Neural progenitor cell (in vitro differentiated cells): ENCODE data around the gene PCNX1. TPM values are rescaled to one million over a fixed set of nuclear protein-coding genes. Genes with fewer than 3 reads are reported as not detected.
A peak's percentile ranks its signal among the peaks of the same experiment; 100 is the strongest.

Experiments
- DNase-seq: peaks from one replicate; pipeline ENCODE4 v3.0.0-alpha.2; 2016; ENCODE audit warnings: low spot score
- H2AFZ ChIP-seq: fragments of 200-600 bp; sonication (generic); replicated peaks from 2 replicates; pipeline ENCODE4 v1.6.1; 2016; ENCODE audit warnings: antibody characterized with exemption
- H3F3A ChIP-seq: fragments of 200-600 bp; sonication (generic); 2 replicates; pipeline ENCODE4 v1.6.1; 2016; ENCODE audit warnings: antibody characterized with exemption, low read depth
- H3K27ac ChIP-seq: fragments of 200-600 bp; sonication (generic); 2 replicates; pipeline ENCODE4 v1.5.1; 2016; ENCODE audit warnings: mild to moderate bottlenecking
- H3K27me3 ChIP-seq: fragments of 200-600 bp; sonication (generic); 2 replicates; pipeline ENCODE4 v1.6.1; 2016; ENCODE audit warnings: mild to moderate bottlenecking, moderate library complexity
- H3K36me3 ChIP-seq: fragments of 200-600 bp; sonication (generic); 2 replicates; pipeline ENCODE4 v1.5.1; 2016
- H3K4me1 ChIP-seq: fragments of 200-600 bp; sonication (generic); 2 replicates; pipeline ENCODE4 v1.6.1; 2016; ENCODE audit warnings: mixed run types
- H3K4me2 ChIP-seq: fragments of 200-600 bp; sonication (generic); 2 replicates; pipeline ENCODE4 v1.6.1; 2016
- H3K4me3 ChIP-seq: fragments of 200-600 bp; sonication (generic); 2 replicates; pipeline ENCODE4 v1.5.1; 2016
- H3K79me2 ChIP-seq: fragments of 200-600 bp; sonication (generic); 2 replicates; pipeline ENCODE4 v1.6.1; 2016; ENCODE audit warnings: low read depth
- H3K9ac ChIP-seq: fragments of 200-600 bp; sonication (generic); 2 replicates; pipeline ENCODE4 v1.6.1; 2016
- H3K9me3 ChIP-seq: fragments of 200-600 bp; sonication (generic); 2 replicates; pipeline ENCODE4 v1.5.1; 2016; ENCODE audit warnings: low read depth
- H4K20me1 ChIP-seq: fragments of 200-600 bp; sonication (generic); 2 replicates; pipeline ENCODE4 v1.6.1; 2016; ENCODE audit warnings: low read depth
- H3K27ac Mint-ChIP-seq: 3 replicates; pipeline ENCODE4 v1.8.0; 2021; ENCODE audit warnings: mixed read lengths
- H3K27me3 Mint-ChIP-seq: 2 replicates; pipeline ENCODE4 v1.8.0; 2022; ENCODE audit warnings: low read depth, mild to moderate bottlenecking, inconsistent platforms, moderate library complexity, mixed read lengths; ENCODE audit not compliant: insufficient read depth
- H3K36me3 Mint-ChIP-seq: 3 replicates; pipeline ENCODE4 v1.8.0; 2021; ENCODE audit warnings: mixed read lengths
- H3K4me1 Mint-ChIP-seq: 3 replicates; pipeline ENCODE4 v1.8.0; 2021; ENCODE audit warnings: mixed read lengths
- H3K4me3 Mint-ChIP-seq: 3 replicates; pipeline ENCODE4 v1.8.0; 2021; ENCODE audit warnings: mild to moderate bottlenecking, moderate library complexity, mixed read lengths
- H3K9me3 Mint-ChIP-seq: 3 replicates; pipeline ENCODE4 v1.8.0; 2020; ENCODE audit warnings: mixed read lengths
- EZH2 ChIP-seq: fragments of 200-600 bp; sonication (generic); IDR thresholded peaks from 2 replicates; pipeline ENCODE4 v1.6.1; 2017; ENCODE audit warnings: antibody characterized with exemption, mild to moderate bottlenecking, moderate library complexity
- EZH2phosphoT487 ChIP-seq: fragments of 200-600 bp; sonication (generic); IDR thresholded peaks from 2 replicates; pipeline ENCODE4 v1.6.1; 2017; ENCODE audit warnings: antibody characterized with exemption
- total RNA-seq: library from RNA; depleted of rRNA; stranded (reverse); fragments of >200 nt; gene quantifications from 2 replicates; pipeline ENCODE4 v1.2.3, GENCODE V29; 2015; ENCODE audit warnings: low replicate concordance
- TF ChIP-seq, protein P1 (sequence below): fragments of 200-600 bp; sonication (generic); IDR thresholded peaks from 2 replicates; pipeline ENCODE4 v1.5.1; 2017; ENCODE audit warnings: antibody characterized with exemption, mild to moderate bottlenecking

Gene PCNX1
- total RNA-seq, 1 donor from 2014 or later, result 48.6 TPM

DNA sequence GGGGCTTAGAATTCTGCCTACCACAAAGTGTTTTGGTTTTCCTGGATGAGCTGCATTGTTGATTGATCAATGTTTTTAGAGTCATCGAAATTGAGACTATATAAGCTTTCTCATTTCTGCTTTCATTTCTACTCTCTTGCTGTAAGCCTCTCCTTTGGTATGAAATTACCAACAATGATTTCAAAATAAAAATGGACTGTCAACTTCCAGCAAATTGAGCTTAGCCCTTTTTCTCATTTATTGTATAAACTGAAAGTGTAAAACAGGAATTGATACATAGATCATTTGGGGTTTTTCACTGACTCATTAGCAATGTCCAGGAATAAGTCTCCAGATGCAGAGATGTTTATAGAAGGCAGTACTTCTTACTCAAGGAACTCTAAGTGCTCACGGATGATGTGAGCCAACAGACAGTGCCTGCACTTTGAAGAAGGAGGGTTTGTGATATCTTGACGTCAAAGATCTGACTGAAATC lies 20.0 kb upstream of the PCNX1 start:
- TF ChIP-seq EZH2 (no peak), EZH2phosphoT487 (no peak)
- TF ChIP-seq, protein P1, sequence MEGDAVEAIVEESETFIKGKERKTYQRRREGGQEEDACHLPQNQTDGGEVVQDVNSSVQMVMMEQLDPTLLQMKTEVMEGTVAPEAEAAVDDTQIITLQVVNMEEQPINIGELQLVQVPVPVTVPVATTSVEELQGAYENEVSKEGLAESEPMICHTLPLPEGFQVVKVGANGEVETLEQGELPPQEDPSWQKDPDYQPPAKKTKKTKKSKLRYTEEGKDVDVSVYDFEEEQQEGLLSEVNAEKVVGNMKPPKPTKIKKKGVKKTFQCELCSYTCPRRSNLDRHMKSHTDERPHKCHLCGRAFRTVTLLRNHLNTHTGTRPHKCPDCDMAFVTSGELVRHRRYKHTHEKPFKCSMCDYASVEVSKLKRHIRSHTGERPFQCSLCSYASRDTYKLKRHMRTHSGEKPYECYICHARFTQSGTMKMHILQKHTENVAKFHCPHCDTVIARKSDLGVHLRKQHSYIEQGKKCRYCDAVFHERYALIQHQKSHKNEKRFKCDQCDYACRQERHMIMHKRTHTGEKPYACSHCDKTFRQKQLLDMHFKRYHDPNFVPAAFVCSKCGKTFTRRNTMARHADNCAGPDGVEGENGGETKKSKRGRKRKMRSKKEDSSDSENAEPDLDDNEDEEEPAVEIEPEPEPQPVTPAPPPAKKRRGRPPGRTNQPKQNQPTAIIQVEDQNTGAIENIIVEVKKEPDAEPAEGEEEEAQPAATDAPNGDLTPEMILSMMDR, result no peak
- no peaks in the 10 kb centered on the region for H3F3A ChIP-seq
- H3K4me2 ChIP-seq, result no peak overlapping the region
- DNase-seq, result no peak
- H3K9me3 Mint-ChIP-seq, result no peaks in the 10 kb centered on the region
- H3K27me3 Mint-ChIP-seq, result peaks cover 2% of the 10 kb centered on the region
- no peaks in the 10 kb centered on the region for H3K4me1 ChIP-seq
- peaks cover 17% of the 10 kb centered on the region for H3K4me1 Mint-ChIP-seq
- H3K27me3 ChIP-seq, result no peaks in the 10 kb centered on the region
- no peaks in the 10 kb centered on the region for H3K36me3 Mint-ChIP-seq
- no peaks in the 10 kb centered on the region for H3K9me3 ChIP-seq
- no peak overlapping the region for H3K4me3 Mint-ChIP-seq
- no peak overlapping the region for H3K9ac ChIP-seq
- no peaks in the 10 kb centered on the region for H3K79me2 ChIP-seq
- no peak overlapping the region for H3K4me3 ChIP-seq
- no peaks in the 10 kb centered on the region for H3K36me3 ChIP-seq
- no peak overlapping the region for H3K27ac ChIP-seq
- no peak overlapping the region for H2AFZ ChIP-seq
- H3K27ac Mint-ChIP-seq, result no peak overlapping the region
- H4K20me1 ChIP-seq, result no peaks in the 10 kb centered on the region

DNA sequence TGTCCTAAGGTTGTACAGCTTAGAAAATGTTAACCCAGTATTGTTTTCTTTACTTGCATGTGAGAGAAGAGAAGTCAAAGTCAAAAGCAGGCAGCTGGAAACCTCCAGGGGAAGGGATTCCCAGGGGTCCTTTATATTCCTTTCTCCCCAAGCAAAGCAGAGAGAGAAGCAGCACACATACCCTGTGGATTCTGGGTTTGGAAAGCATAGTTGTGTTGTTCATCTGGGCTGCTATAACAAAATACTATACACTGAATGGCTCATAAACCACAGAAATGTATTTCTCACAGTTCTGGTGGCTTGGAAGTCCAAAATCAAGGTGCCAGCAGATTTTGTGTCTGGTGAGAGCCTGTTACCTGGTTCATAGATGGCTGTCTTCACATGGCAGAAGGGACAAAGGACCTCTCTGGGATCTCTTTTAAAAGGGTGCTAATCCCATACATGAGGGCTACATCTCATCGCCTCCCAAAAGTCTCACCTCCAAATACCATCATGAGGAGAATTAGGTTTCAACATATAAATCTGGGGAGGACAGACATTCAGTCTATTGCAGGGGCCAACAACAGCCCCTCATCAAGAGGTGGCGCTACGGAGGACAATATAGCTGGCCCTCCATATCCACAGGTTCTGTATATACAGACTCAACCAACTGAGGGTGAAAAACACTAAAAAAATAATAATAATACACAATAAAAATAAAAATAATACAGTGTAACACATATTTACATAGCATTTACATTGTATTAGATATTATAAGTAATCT lies 19.3 kb upstream of the PCNX1 start:
- H3K9me3 Mint-ChIP-seq, result no peaks in the 10 kb centered on the region
- H3K27ac ChIP-seq, result no peak overlapping the region
- TF ChIP-seq, protein P1, result peak; percentile 32
- TF ChIP-seq EZH2 (no peak), EZH2phosphoT487 (no peak)
- no peak overlapping the region for H2AFZ ChIP-seq
- no peak overlapping the region for H3K4me3 Mint-ChIP-seq
- no peaks in the 10 kb centered on the region for H3K4me1 ChIP-seq
- no peak overlapping the region for H3K4me2 ChIP-seq
- no peak overlapping the region for H3K27ac Mint-ChIP-seq
- no peaks in the 10 kb centered on the region for H3K36me3 Mint-ChIP-seq
- H3K27me3 Mint-ChIP-seq, result peaks cover 3% of the 10 kb centered on the region
- no peak overlapping the region for H3K4me3 ChIP-seq
- H3K27me3 ChIP-seq, result no peaks in the 10 kb centered on the region
- H3F3A ChIP-seq, result no peaks in the 10 kb centered on the region
- peaks cover 17% of the 10 kb centered on the region for H3K4me1 Mint-ChIP-seq
- no peak for DNase-seq
- H3K36me3 ChIP-seq, result no peaks in the 10 kb centered on the region
- no peaks in the 10 kb centered on the region for H4K20me1 ChIP-seq
- H3K9me3 ChIP-seq, result no peaks in the 10 kb centered on the region
- H3K9ac ChIP-seq, result no peak overlapping the region
- H3K79me2 ChIP-seq, result no peaks in the 10 kb centered on the region

DNA sequence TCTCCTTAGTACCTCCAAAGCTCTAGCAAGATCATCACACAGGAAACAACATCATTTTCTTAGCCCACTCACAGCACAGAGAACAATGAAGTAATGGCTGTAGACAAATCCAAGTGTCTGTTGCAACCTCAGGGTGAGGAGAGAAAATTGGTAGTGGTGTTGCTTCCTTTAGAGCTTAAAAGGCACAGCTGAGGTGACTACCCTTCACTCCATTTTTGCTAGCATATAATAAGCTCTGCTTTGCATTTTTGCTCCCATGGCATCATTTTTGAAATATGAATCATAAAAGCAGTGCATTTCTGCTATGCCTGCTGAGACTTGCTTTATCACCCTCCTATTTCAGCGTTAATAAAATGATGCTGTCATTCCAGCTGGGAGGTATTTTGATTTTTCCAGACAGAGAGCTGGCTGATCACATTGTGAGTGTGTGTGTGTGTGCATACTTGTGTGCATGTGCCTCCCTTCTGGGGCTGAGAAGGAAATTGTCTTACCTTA lies 18.5 kb upstream of the PCNX1 start:
- Histone ChIP-seq H3K27me3 (no peaks in the 10 kb centered on the region), H3K36me3 (no peaks in the 10 kb centered on the region), H3K9ac (no peak overlapping the region), H3K4me3 (no peak overlapping the region), H2AFZ (no peak overlapping the region), H3K79me2 (no peaks in the 10 kb centered on the region), H3K4me1 (no peaks in the 10 kb centered on the region), H3K4me2 (no peak overlapping the region), H3K9me3 (no peaks in the 10 kb centered on the region), H3F3A (no peaks in the 10 kb centered on the region), H3K27ac (no peak overlapping the region), H4K20me1 (no peaks in the 10 kb centered on the region)
- Mint-ChIP-seq H3K27ac (no peak overlapping the region), H3K9me3 (no peaks in the 10 kb centered on the region), H3K27me3 (peaks cover 3% of the 10 kb centered on the region), H3K4me1 (peaks cover 17% of the 10 kb centered on the region), H3K4me3 (no peak overlapping the region), H3K36me3 (no peaks in the 10 kb centered on the region)
- DNase-seq, result no peak
- TF ChIP-seq, protein P1, result no peak
- TF ChIP-seq EZH2, result no peak
- TF ChIP-seq EZH2phosphoT487, result no peak
